HG02798 (cell line): ENCODE measurements around the gene SLC22A14.
"Not testable (repeated sequence)": the region's sequence is repeated elsewhere in the genome, so short reads cannot be mapped to it uniquely, and the experiment has no call there.

ENCODE experiments used
- ATAC-seq: cut with Tn5 transposase; IDR thresholded peaks from one replicate; pipeline ENCODE4 v1.9.1; 2021; ENCODE audit warnings: mild to moderate bottlenecking; ENCODE audit not compliant: unreplicated experiment, poor library complexity

Gene SLC22A14

DNA sequence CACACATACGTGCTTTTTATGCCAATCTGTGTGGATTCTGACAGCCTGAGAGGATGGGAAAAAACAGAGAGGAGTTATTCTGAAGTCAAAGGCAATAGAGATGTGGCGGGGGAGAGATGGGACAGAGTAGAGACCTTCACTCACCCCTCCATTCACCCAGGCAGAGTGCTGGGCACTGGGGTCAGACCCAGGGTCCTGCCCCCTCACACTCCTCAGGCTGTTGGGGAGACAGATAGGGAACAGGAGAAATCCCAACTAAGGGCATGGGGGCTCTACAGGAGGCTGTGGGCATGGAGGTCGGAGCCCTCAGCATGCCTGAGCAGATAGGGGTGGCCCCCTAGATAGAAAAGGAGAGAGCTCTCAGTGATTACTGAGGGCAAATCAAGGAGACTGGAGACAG is 30.3 kb downstream of the SLC22A14 start:
- ATAC-seq = no peak

DNA sequence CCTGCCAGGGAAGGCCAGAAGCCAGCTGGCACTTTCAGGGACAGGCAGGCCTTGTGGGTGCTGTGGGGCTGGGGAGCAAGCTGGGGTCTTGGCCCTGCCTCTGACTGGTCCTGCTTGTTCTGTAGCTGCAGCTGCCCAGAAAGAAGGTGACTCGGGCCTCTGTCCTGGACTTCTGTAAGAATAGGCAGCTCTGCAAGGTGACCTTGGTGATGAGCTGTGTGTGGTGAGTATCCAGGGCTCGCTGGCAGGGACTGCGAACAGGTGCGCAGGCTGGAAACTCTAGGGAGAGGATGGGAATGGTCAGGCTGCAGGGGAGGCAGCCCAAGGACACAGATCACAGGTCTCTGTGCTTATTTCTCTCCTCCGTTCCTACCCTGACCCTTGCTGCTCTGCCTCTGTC is 31.2 kb downstream of the SLC22A14 start:
- ATAC-seq = no peak

DNA sequence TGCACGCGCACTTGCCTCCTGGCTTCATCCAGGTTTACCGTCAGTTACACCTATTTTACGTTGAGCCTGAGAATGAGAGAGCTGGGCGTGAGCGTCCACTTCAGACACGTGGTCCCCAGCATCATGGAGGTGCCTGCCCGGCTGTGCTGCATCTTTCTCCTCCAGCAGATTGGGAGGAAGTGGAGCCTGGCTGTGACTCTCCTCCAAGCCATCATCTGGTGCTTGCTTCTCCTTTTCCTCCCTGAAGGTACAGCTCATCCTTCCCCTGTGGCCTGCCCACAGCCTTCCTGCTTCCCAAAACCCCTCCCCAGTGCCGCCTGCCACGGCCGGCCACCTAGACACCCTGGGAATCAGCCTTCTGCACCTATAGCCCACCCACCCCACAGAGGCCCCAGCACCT is 31.6 kb downstream of the SLC22A14 start:
- no peak for ATAC-seq

DNA sequence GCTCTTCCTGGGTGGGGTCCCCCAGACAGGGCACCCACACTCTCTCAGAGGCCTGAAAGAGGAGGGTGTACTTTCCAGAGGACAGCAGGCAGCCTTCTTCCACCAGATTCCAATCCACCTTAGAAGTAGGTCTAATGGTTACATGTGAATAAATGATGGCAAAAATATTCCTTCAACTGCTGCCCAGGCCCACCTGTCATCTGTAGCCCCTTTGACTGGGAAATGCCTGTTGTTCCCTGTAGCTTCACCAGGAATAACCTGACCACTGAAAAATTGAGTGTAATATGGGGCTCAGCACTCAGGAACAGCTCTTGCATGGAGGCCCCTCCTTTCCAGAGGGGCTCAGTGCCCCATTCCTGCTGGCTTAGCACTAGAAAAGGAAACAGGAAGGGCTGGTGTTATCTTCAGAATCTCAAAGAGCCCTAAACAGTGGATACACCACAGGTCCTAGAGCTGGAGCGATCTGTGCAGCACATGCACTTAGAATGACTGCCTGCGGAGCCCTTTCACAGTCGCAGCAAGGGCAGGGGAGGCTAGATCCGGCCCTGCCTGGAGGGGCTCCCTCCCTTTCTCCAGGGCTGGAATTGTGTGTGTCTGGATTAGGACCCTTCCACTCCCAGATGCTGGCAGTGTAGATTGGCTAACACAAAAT is 32.1 kb downstream of the SLC22A14 start:
- ATAC-seq = no peak

DNA sequence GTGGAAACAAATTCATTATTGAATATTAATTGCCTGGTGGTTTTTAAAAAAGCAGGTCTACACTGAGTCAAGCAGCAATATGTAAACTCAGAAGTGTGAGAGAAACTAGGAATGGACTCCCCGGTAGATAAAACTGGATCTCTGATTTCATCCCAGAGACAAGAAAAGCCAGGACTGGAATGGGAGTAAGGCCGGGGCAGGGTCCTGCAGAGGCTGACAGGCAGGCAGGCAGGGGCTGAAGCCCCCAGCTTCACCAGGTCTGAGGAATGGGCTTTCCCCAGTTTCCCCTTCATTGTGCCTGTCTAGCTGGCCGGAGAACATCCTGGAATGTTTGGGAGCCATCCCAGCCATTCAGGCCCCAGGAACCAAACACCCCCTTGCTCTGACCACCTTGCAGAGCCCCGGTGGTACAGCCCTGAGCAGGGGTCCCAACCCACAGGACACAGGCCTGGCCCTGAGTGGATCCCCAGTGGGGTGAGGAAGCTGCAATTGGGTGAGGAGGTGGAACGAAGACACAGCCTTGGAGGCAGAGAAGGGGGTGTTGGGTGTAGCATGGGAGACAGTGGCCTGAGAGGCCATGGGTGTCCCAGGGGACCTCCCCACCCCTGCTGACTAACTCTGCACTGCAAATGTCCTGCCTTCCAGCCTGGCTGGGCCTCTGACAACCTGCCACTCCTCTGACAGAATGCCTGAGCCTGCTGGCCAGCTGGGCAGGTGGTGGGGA is 32.8 kb downstream of the SLC22A14 start:
- no peak for ATAC-seq

DNA sequence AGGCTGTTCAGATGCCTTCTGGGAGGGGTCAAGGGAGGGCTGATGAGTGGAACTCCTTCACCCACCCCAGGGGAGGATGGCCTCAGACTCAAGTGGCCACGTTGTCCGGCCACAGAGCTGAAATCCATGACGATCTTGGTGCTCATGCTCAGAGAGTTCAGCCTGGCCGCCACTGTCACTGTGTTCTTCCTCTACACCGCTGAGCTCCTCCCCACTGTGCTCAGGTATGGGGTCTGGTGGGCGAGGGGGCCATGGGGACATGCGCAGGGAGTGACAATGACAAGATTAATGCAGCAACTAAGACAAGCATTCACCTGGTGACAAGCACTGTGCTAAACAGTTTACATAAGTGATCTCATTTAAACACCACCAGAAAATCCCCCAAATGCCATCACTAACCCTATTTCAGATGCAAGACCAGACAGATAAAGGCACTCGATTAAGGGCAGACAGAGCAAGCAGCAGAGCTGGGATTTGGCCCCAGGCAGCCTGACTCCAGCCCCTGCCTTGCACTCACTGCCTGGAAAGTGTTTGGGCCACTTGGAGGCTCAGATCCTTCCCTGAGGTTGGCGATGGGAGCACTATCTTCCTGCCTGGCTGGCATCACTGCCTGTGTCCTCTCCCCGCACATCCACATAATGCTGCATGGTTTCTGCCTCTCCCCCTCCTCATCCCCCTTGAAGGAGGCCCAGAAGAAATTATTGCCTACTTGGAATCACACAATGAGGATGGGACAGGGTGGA is 33.6 kb downstream of the SLC22A14 start:
- ATAC-seq = no peak

DNA sequence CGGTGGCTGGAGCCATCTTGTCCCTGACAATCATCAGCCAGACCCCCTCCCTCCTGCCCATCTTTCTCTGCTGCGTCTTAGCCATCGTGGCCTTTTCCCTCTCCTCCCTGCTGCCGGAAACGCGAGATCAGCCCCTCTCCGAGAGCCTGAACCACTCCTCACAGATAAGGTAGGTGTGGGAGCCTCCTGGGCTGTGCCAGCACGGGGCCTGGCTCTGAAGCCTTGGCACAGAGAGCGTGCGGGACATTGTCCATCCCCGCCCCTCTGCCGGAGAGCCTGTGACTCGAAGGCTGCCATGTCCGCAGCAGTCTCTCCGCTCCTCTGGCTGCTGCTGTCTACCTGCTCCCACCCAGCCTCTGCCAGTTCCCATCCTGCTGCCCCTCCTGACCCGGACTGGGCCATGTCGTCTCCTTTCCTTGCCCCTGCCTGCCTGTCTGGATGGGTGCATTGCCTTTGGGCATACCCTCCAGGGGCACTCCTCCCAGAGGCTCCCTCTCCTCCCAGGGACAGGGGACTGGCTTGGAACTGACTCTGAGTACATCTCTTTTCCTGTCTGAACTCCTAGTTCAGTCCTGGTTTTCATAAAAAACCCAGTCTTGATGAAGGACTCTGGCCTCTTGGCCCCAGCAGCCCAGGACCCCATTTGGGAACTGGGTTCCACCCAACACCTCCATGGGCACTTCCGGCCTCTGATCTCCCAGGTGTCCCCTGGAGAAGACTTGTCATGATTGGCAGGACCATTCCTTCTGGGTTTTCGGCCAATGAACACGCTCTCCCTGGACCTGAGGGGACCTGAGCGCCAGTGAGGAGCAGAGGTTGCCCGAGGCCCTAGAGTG is 34.5 kb downstream of the SLC22A14 start:
- no peak for ATAC-seq

DNA sequence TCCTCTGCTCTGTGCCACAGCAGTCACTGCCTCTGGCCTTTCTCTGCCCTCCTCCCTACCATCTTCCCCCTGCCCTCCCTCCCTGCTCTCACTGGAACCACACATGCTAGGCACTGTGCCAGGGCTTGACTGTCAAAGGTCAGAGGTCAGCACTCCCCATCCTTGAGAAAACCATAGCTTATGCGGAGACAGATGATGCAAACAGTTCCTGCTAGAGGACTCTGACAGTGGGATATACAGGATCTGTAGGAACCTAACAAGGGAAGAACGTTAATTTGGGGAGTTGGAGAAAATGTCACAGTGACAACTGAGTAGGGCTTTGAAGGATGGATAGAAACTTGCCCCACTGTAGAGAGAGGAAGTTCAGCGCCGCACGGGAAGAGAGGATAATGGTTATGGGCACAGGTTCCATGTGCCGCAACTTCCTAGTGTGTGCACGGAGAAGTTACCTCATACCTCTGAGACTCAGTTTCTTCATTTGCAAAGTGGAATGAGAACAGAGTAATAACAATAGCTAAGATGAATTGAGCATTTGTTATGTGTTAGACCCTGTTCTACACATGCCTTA is 35.2 kb downstream of the SLC22A14 start:
- no peak for ATAC-seq

DNA sequence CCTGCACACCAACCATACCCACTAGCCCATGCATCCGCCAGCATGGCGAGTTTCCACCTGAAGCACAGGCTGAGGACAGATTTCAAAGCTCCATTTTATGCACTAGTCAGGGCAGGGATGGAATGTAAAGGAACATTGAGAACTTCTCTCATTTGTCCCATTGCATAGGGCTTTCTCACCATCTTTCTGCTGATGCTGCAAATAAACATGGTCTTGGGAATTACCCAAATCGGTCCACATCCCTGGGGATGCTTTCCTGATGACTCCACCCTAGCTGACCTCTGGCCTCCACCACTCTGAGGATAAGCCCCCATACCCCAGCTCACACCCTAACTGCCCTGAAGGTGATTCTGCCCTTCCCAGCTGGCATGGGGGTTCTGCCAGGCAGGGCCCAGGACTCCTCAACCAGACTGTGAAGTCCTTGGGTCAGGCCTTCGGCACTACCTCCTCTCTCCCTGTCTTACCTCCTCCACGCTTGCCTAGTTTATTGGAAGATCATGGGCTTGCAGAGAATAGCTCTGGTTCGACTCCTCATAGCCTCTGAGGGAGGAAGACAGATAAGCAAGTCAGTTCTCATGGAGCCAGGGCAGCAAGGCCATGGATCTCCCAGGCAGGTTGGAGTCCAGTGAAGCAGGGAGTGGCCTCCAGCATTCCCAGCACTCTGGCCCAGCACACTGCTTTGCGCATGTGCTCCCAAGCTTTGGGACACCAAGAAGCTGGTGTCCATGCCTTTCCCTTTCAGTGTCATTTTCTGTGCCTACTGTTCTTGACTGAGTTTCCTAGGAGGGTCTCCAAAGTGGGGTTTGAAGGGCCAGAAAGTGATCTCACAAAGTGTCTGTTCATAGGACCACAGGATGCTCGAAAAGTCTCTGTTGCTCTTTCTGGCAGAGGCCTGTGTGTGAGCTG is 36.9 kb downstream of the SLC22A14 start:
- ATAC-seq = no peak

DNA sequence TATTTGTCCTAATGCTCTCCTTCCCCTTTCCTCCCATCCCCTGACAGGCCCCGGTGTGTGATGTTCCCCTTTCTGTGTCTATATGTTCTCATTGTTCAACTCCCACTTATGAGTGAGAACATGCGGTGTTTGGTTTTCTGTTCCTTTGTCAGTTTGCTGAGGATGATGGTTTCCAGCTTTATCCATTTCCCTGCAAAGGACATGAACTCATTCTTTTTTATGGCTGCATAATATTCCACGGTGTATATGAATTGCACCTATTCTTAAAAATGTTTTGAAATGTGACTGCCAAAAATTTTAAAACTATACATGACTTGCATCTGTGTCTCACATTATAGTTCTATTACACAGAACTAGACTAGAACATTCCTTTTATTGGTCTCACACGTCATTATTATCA is 38.5 kb downstream of the SLC22A14 start:
- not testable (repeated sequence) for ATAC-seq

DNA sequence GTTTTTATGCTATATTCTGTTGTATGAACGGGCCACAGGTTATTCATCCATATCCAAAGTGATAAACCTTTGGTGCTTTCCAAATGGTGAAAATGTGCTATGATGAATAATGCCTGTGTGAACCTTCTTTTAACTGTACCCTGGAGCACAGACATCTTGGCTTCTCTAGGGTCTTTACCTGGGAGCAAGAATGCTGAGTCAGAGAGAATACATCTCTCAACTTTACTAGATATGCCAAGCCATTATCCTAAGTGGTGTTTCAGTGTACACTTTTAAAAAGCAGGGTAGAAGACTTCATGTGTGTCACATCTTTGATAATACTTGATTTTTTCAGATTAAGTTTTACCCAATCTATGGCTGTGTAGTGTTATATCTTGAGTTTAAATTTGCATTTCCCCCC is 41.0 kb downstream of the SLC22A14 start:
- ATAC-seq = no peak

DNA sequence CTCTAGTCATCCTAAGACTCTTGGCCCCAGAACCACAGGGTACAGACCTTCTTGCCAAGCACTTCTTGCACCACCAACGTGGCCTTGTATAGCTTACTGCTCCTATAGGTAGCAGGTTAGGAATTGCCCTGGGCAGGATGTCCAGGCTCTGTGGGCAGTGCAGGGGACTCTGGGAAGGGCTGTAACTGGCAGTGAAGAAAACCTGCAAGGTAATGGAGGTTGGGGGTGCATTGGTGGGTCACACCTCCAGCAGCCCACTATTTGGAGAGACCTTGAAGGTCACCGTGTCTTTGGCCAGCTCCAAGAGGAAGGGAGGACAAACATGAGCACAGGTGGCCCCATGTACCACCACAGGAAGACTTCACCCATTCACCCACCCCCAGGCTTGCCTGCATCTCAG is 43.2 kb downstream of the SLC22A14 start:
- no peak for ATAC-seq

DNA sequence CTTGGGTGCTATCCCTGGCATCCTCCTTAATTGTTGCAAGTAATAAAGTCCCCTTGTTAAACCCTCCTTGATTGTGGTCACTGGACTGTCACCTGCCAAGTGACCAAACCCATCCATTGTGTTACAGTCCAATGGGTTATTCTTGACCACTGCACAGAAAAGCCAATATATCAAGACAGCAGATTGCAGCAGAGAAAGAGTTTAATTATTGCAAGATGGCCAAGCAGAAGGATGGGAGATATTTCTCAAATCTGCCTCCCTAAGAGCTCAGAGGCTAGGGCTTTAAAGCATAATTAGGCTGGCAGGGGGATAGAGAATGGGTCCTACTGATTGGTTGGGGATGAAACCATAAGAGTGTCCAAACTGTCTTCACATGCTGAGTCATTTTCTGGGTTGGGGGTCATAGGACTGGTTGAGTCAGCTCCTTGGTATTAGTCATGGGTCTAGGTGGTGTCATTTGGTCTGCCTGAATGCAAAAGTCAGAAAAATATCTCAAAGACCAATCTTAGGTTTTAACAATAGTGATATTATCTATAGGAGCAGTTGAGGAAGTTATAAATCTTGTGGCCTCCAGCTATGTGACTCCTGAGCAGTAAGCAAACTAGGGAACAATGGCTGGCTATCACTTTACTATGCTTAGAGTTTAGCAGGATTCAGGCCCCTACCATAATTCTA is 45.4 kb downstream of the SLC22A14 start:
- no peak for ATAC-seq

DNA sequence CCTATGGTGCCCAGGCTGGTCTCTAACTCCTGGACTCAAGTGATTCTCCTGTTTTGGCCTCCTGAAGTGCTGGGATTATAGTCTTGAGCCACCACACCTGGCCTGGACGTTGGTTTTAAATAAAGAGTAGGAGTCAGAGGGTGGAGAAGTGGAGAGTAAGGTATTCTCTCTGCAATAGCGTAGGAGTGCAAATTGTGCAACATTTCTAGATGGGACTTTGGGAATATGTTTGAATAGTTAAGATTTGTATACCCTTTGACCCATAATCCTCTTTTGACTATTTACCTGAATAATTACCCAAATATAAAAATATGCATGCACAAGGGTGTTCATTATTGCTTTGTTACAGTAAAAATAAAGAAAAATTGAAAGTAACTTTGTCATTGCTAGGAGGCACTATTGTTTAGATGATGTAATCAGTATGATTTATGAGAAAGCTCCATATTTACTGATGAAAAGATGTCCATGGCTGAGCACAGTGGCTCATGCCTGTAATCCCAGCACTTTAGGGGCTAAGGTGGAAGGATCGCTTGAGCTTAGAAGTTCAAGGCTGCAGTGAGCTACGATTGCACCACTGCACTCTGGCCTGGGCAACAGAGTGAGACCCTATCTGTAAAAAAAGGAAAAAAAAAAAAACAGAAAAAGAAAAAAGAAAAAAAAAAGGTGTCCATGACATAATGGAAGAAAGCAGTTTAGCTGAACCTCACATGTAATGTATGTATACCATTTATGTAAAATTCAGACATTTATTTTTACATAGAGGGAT is 49.3 kb downstream of the SLC22A14 start:
- no peak for ATAC-seq

DNA sequence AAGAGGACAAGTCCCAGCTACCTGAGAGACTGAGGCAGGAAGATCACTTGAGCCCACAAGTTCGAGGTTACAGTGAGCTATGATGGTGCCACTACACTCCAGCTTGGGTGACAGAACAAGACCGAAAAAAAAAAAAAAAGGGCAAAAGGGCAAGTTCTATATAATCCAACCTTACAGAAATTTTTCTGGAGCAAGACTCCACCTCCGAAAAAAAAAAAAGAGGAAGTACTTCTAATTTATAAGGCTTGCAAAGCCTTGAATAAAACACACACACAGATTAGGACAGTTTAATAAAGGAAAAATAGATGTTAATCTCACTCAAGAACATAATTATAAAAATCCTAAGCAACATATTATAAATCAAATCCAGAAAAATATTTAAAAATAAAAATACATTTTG is 50.1 kb downstream of the SLC22A14 start:
- no peak for ATAC-seq

DNA sequence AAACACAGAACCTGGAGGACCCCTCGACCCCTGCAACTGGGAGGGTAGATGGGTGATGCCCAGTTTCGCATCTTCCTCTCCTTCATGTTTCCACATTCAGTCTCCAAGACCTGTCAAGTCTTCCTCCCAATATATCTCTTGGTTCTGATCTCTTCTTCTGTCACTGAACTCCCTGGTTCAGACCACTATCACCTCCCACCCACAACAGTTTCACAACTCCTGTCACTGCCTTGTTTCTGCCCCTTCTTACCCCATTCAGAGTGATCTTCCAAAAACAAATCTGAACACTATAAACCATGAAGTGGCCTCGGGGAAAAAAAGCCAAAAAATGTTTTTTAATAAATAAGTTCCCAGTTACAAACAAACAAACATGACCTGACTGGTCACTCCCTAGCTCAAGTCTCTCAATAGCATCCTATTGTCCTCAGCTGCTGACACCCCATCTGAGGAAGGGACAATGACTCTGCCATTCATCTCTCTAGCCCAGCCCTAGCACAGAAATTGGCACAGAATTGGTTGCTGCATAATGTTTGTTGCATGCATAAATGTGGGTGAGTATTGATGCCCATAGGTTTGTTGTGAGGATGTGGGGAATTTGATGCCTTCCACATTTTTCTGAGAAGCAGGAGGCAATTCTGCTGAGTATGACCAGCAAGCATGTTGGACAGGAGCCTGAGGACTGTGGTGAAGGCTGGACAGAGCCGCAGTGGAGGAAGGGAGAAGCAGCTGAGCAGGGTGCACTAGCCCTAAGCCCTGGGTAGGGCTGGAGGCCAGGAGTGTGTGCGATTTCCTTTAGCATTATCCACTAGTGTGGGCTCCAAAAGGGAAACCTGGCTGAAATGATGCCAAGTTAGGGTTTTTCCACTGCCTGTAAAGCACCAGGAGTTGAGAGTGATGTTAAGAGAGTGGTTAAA is 52.3 kb downstream of the SLC22A14 start:
- no peak for ATAC-seq

DNA sequence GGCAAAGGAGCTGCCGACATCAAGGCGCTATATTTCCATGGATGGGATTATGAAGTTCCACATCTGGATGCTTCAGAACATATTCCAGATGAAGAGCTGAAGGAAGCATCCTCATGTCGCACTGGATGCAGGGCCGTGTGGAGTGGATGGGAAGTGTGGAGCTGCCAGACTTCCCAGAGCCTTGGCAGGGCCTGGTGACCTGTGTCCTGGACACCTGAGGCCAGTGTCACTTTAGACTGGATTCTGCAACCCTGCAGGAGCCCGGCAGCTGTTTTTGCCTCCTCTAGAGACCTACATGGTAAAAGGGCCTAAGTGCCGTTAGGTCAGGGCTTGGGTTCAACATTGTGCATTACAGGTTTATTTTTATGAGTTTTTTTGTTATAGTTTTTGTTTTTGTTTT is 53.2 kb downstream of the SLC22A14 start:
- no peak for ATAC-seq
